ENCODE data around the gene TMEM98.
"Not testable (repeated sequence)": the region's sequence is repeated elsewhere in the genome, so short reads cannot be mapped to it uniquely, and the experiment has no call there.

TMEM98 gene

DNA sequence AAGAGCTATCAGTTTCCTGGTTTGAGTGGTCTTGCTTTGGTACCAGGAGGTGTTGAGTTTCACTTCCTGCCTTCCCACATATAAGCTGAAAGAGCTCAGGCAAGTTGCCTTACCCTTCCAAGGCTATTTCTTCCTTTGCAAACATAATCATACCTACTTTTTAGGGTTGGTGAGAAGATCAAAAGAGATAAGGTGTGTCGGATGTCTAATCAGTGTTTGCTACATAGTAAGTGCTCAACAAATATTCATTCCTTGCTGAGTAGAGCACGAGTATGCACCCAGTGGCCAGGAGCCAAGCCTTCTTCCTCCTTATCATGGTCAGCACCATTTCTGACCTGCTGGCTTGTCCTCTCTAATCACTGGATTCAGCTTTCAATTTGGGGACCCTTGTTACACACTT, 12.7 kb upstream of the TMEM98 start:
- no peak for DNase-seq (ENCODE audit: low spot score)

GRCh38 chr17:32916134-32916533, 11.8 kb upstream of the TMEM98 start:
- no peak for DNase-seq (ENCODE audit: low spot score)

DNA sequence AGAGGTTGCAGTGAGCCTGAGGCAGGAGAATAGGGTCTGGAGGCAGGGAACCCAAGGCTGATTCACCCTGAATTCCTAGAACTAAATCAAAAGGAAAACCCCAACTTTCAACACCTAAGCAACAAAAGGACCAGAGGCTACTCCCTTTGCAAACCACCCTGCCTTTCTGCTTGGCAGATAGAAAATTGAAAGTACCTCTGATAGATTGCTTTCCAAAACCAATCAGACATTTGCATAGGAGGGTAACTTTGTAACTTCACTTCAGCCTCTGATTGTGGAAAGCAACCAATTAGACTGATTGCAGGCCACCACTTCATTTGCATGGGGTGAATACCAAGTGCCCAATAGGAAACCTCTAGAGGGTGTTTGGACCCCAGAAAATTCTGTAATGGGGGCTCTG, 10.9 kb upstream of the TMEM98 start:
- peak; percentile 11 for DNase-seq (ENCODE audit: low spot score)

GRCh38 chr17:32917842-32918241, 10.1 kb upstream of the TMEM98 start:
- DNase-seq (ENCODE audit: low spot score), result no peak

DNA sequence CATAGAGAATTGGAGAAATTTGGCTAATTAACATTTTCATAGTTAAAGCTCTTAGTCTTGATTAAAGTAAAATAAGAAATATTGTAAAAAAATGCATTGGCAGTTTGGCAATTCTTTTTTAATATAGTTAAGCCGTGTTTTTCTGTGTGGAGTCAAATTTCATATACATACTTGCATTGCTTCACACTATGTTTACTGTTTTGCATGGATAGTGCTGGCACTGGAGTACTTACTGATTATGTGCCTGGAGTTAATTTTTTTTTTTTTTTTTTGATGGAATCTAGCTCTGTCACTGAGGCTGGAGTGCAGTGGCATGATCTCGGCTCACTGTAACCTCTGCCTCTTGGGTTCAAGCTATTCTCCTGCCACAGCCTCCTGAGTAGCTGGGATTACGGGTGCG, 8.1 kb upstream of the TMEM98 start:
- not testable (repeated sequence) for DNase-seq (ENCODE audit: low spot score)

DNA sequence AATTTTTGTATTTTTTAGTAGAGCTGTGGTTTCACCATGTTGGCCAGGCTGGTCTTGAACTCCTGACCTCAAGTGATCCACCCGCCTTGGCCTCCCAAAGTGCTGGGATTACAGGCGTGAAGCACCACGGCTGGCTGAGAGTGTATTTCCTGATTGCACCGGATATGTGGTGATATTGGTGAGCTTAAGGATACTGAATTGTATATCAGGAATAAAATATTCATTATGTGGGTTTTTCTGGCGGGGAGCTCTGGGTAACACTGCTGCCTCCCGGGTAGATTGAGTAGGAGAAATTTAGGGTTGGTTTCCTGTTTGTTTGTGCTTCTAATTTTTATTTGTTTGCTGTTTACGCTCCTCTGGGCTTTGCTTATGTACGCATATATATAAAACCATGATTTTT, 7.7 kb upstream of the TMEM98 start:
- DNase-seq (ENCODE audit: low spot score), result no peak

- DNase-seq (ENCODE audit: low spot score), result no peak
Measured at GRCh38 chr17:32921017-32921416, 6.9 kb upstream of the TMEM98 start.

- not testable (repeated sequence) for DNase-seq (ENCODE audit: low spot score)
Measured at GRCh38 chr17:32923905-32924304, 4.0 kb upstream of the TMEM98 start.

DNA sequence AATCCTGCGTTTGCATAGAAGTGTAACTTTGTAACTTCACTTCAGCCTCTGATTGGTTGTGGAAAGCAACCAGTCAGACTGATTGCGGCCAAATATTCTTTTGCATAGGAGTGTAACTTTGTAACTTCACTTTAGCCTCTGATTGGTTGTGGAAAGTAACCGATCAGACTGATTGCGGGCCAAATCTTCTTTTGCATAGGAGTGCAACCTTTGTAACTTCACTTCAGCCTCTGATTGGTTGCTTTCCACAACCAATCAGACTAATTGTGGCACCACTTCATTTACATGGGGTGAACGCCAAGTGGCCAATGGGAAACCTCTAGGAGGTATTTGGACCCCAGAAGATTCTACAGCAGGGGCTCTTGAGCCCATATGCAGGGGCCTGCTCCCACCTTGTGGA, 1.8 kb upstream of the TMEM98 start:
- no peak for DNase-seq (ENCODE audit: low spot score)

- not testable (repeated sequence) for DNase-seq (ENCODE audit: low spot score)
Measured at GRCh38 chr17:32926789-32927188, 1.2 kb upstream of the TMEM98 start.

GRCh38 chr17:32927201-32927723, 691 bp upstream of the TMEM98 start:
- DNase-seq (ENCODE audit: low spot score), result no peak

DNA sequence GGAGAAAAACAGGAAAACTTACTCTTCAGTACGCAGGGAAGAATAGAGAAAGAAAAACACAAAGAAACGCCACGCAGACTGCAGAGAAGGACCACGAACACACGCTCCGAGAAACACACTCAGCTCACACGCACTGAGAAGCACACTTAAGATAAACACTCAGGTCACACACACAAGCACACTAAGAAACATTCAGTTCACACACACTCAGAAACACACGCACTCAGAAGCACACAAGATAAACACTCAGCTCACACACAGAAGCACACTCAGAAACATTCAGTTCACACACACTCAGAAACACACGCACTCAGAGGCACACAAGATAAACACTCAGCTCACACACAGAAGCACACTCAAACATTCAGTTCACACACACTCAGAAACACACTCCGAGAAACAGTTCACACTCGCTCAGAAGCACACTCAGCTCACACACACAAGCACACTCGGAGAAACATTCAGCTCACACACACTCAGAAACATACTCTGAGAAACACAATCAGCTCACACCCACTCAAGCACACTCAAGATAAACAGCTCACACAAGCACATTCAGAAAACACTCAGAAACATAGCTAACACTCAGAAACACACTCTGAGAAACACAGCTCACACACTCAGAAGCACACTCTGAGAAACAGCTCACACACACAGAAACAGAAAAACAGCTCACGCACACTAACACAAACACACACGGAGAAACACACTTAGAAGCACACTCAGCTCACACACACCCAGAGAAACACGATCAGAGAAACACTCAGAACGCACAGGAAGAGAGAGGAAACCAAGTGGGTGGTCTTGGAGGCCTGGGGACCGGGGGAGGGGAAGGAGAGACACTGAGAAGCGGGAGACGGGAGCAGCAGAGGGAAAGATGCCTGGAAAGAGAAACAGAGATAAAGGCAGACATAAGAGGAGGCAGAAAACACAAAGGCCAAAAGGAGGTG, 908 bp downstream of the TMEM98 start:
- peak; percentile 12 for DNase-seq (ENCODE audit: low spot score)

DNA sequence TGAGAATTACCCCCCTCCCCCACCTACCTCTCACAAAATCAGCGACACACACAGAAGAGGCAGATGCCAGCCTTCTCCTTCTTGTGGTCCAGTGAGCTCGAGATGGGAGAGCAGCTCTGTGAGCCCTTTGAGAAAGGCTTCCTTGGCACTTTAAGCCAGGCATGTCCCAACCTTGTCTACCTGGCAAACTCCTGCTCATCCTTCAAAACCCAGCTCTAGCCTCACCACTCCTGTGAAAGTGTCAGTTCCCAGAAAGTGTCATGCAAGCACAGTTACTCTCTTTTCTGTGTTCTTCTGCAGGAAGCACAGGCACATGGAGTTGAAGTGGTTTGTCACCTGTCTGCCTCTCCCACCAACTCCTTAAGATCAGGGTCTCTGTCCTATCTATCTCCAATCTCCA, 1.6 kb downstream of the TMEM98 start:
- no peak for DNase-seq (ENCODE audit: low spot score)

DNA sequence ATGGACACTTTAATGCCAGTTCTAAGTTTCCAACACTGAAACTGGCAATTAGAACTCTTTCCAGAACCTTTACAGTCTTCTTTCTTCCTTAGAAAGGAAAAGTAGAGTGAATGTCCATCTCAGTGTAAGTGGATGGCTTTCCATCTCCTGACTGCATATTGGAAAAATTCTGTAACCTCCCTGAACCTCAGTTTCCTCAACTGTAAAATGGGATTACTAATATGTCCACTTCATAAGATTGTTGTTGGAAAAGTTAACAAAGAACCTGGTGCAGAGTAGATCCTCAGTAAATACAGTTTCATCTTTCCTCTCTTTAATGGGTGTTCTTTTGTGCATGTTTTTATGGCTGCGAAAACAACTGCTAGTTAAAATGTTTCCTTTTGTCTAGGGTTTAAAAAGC, 2.6 kb downstream of the TMEM98 start:
- no peak for DNase-seq (ENCODE audit: low spot score)

DNA sequence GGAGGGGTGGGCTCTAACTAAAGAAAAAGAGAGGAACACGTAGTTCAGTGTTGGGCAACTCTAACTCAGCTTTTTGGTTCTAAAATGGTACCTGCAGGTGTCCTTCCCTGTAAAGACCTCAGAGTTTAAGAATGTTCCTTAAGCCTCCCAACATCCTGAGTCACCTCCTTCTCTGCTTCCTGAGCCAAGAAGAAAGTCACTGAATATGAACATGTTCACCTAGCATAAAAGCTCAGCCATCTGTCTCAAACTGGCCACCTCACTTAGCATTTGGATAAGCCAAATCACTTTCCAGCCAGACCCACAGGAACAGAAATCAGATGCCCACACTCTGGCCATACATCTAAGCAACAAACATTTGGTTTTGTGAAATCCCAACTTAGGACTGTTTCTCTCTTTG, 3.7 kb downstream of the TMEM98 start:
- peak; percentile 83 for DNase-seq (ENCODE audit: low spot score)

DNA sequence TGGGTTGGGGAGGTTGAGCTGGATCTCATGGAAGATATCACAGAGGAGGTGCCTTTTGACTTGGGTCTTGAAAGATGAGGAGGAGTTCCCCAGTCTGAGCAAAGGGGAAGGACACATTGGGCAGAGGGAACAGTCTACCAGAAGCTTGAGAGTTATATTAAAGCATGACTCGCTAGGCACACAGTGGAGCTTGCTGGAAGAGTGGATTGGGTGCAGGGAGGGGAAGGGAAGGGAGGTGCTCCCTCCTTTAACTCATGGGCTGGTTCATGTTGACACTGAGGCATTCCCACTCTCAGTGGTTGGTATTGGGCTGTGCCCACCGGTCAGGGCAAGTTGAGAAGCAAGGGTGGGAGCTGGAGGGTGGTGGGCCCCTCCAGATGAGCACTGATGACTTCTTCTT, 5.9 kb downstream of the TMEM98 start:
- DNase-seq (ENCODE audit: low spot score), result peak; percentile 37

DNA sequence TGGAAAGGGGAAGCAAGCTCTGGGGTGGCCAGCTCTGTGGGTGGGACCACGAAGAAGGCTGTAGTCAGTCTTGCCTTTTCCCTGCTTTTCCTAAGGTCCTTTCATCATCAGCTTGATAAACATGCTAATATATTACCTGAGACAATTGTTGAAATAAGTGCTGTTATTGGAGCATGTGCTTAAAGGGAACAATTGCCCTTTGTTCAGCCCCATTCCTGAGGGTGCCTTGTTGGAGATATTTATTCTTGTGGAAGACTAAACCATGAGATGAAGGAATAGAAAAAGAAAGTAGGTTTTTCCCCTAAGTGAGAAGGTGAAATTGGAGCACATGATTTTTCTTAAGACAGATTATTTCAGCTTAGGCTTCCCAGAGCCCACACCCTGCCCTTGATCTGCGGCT, 7.8 kb downstream of the TMEM98 start:
- no peak for DNase-seq (ENCODE audit: low spot score)

- no peak for DNase-seq (ENCODE audit: low spot score)
Measured at GRCh38 chr17:32936186-32936893, 8.4 kb downstream of the TMEM98 start.

DNA sequence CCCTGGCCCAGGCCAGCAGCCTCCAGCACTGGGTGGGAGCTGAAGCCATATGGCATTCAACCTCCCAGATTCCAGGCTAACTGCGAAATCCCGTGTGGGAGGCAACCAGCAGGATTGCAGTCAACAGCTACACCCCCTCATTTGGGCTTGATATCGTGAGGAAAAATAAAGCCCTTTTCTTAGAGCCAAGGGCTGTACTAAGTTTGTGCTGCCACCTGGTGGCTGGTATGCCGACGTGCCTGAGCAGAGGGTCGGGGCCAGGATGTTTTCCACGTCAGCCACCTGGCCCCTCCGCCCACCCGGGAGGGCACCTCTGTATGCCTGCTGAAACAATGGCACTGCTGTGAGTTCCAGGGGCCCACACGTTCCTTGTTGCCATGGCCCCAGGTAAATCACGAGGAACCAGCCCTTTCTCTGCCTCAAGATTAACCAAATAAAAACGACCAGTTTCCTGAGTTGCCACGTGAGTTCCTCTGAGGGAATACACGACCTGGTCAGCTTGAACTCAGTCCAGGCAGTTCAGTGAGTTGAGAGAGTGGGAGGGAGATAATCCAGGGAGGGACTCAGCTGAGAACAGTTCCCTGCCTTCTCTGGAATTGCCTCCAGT, 9.0 kb downstream of the TMEM98 start:
- peak; percentile 70 for DNase-seq (ENCODE audit: low spot score)

GRCh38 chr17:32940706-32941390, 12.9 kb downstream of the TMEM98 start:
- DNase-seq (ENCODE audit: low spot score), result no peak

DNA sequence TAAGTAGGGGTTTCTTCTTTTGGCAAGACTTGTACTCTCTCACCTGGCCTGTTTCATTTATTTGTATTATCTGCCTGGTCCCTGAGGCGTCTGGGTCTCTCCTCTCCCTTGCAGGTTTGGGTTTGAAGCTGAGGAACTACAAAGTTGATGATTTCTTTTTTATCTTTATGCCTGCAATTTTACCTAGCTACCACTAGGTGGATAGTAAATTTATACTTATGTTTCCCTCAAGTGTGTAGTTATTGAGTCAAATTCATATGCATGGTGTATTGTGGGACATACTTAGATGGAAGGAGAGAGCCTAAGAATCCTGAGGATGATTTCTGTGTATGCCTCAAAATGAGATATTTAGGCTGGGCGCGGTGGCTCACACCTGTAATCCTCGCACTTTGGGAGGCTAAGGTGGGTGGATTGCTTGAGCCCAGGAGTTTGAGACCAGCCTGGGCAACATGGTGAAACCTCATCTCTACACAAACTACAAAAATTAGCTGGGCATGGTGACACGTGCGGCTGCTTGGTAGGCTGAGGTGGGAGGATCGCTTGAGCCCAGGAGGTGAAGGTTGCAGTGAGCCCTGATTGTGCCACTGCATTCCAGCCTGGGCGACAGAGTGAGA, 13.6 kb downstream of the TMEM98 start:
- no peak for DNase-seq (ENCODE audit: low spot score)

DNA sequence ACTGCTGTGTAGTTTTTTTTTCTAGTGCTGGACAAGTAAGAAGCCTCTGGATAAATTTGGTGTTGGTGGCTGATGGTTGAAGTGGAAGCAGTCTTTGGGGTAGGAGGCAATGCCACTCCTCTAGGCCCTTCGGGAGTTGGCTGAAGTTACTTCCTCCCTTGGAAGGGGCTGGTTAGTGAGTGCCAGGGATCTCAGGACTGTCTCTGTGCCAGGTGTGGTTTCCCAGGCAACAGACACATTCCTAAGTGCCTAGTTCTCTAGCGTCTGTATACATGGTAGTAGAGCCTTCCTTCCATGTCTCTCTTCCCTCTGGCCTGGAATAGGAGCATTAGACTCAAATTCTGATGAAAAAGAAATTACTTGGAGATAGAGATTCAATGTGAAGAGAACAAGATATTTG, 15.3 kb downstream of the TMEM98 start:
- peak; percentile 56 for DNase-seq (ENCODE audit: low spot score)

All from kidney tubule cell (primary cell).